ENCODE data around the gene ZER1. TPM values are rescaled to one million over a fixed set of nuclear protein-coding genes. Genes with fewer than 3 reads are reported as not detected.

ZER1 gene
- total RNA-seq, 2 experiments from 2014 or later: 11.0 to 15.1 TPM

- H3K79me2 ChIP-seq (ENCODE audit: insufficient read depth, low read depth, low read length): no peaks in the 10 kb centered on the region
- H2AFZ ChIP-seq (ENCODE audit: low read length): no peak overlapping the region
- no TSS peak for BruUV-seq (replicated peaks)
- no peak overlapping the region for H3K4me2 ChIP-seq (ENCODE audit: low read length)
- H3K36me3 ChIP-seq (ENCODE audit: insufficient read depth, low read length): no peaks in the 10 kb centered on the region
- ChIA-PET CTCF (ENCODE audit: unreplicated experiment) (no interaction called here), POLR2A (interaction anchor here (0.7 kb wide), 2 partner anchors 331 to 365 kb away, joined by 3 to 5 read pairs; no protein-coding TSS in a partner anchor)
- TF ChIP-seq CTCF (conservative IDR thresholded peaks at IDR 0.05; ENCODE audit: low read length) (no peak), EZH2phosphoT487 (IDR thresholded peaks at IDR 0.05; ENCODE audit: borderline replicate concordance, low read depth, low read length) (no peak)
- H4K20me1 ChIP-seq (ENCODE audit: insufficient read depth, low read length): no peaks in the 10 kb centered on the region
- no peaks in the 10 kb centered on the region for H3K9me3 ChIP-seq (ENCODE audit: low read length)
- DNase-seq (ENCODE audit: low spot score): no peak
- no peak overlapping the region for H3K4me3 ChIP-seq (ENCODE audit: low read depth, low read length, poor library complexity, severe bottlenecking)
- H3K9me2 ChIP-seq (ENCODE audit: insufficient read depth, low read length): no peaks in the 10 kb centered on the region
- no peak overlapping the region for H3K27ac ChIP-seq (ENCODE audit: low read depth, low read length, poor library complexity, severe bottlenecking)
- H3K4me1 ChIP-seq (ENCODE audit: insufficient read depth, low read length, poor library complexity, severe bottlenecking): no peaks in the 10 kb centered on the region
- intact Hi-C loops (cut with micrococcal nuclease; ENCODE audit: unreplicated experiment): no loop called here
Observed at GRCh38 chr9:128743421-128743820, 28.3 kb downstream of the ZER1 start.

- Histone ChIP-seq H3K9me2 (ENCODE audit: insufficient read depth, low read length) (no peaks in the 10 kb centered on the region), H3K27ac (ENCODE audit: low read depth, low read length, poor library complexity, severe bottlenecking) (no peak overlapping the region), H3K4me3 (ENCODE audit: low read depth, low read length, poor library complexity, severe bottlenecking) (no peak overlapping the region), H3K4me2 (ENCODE audit: low read length) (no peak overlapping the region), H2AFZ (ENCODE audit: low read length) (no peak overlapping the region), H4K20me1 (ENCODE audit: insufficient read depth, low read length) (no peaks in the 10 kb centered on the region), H3K79me2 (ENCODE audit: insufficient read depth, low read depth, low read length) (no peaks in the 10 kb centered on the region), H3K4me1 (ENCODE audit: insufficient read depth, low read length, poor library complexity, severe bottlenecking) (no peaks in the 10 kb centered on the region), H3K36me3 (ENCODE audit: insufficient read depth, low read length) (no peaks in the 10 kb centered on the region), H3K9me3 (ENCODE audit: low read length) (no peaks in the 10 kb centered on the region)
- intact Hi-C loops (cut with micrococcal nuclease; ENCODE audit: unreplicated experiment): no loop called here
- no TSS peak for BruUV-seq (replicated peaks)
- ChIA-PET POLR2A (no interaction called here), CTCF (ENCODE audit: unreplicated experiment) (no interaction called here)
- TF ChIP-seq EZH2phosphoT487 (IDR thresholded peaks at IDR 0.05; ENCODE audit: borderline replicate concordance, low read depth, low read length): no peak
- no peak for TF ChIP-seq CTCF (conservative IDR thresholded peaks at IDR 0.05; ENCODE audit: low read length)
- DNase-seq (ENCODE audit: low spot score): no peak
Observed at GRCh38 chr9:128742401-128742800, 29.3 kb downstream of the ZER1 start.

- Histone ChIP-seq H3K36me3 (ENCODE audit: insufficient read depth, low read length) (peaks cover 6% of the 10 kb centered on the region; the same call in 1 of the 2 replicates), H3K79me2 (ENCODE audit: insufficient read depth, low read depth, low read length) (no peaks in the 10 kb centered on the region), H3K4me3 (ENCODE audit: low read depth, low read length, poor library complexity, severe bottlenecking) (no peak overlapping the region), H3K27ac (ENCODE audit: low read depth, low read length, poor library complexity, severe bottlenecking) (no peak overlapping the region), H3K9me2 (ENCODE audit: insufficient read depth, low read length) (no peaks in the 10 kb centered on the region), H3K4me1 (ENCODE audit: insufficient read depth, low read length, poor library complexity, severe bottlenecking) (no peaks in the 10 kb centered on the region), H3K9me3 (ENCODE audit: low read length) (no peaks in the 10 kb centered on the region), H2AFZ (ENCODE audit: low read length) (no peak overlapping the region), H3K4me2 (ENCODE audit: low read length) (no peak overlapping the region), H4K20me1 (ENCODE audit: insufficient read depth, low read length) (no peaks in the 10 kb centered on the region)
- intact Hi-C loops (cut with micrococcal nuclease; ENCODE audit: unreplicated experiment): no loop called here
- TF ChIP-seq CTCF (conservative IDR thresholded peaks at IDR 0.05; ENCODE audit: low read length) (no peak), EZH2phosphoT487 (IDR thresholded peaks at IDR 0.05; ENCODE audit: borderline replicate concordance, low read depth, low read length) (no peak)
- no TSS peak for BruUV-seq (replicated peaks)
- ChIA-PET POLR2A (interaction anchor here (0.7 to 0.8 kb wide), 2 partner anchors 10 to 54 kb away, joined by 3 to 4 read pairs; no protein-coding TSS in a partner anchor), CTCF (ENCODE audit: unreplicated experiment) (no interaction called here)
- no peak for DNase-seq (ENCODE audit: low spot score)
Observed at GRCh38 chr9:128735373-128735772, 36.4 kb downstream of the ZER1 start.

Measured in OCI-LY7 (cell line).